Spleen (tissue), 7 donors: ENCODE measurements around the gene RDX.

Experiments
- POLR2A ChIP-seq, 3 donors: fragments of 450-650 bp; IDR thresholded peaks; one replicate each; pipeline ENCODE4 v1.5.1; 2017; ENCODE audit warnings: antibody characterized with exemption in 3 of 3, mild to moderate bottlenecking in 1 of 3
- POLR2AphosphoS5 ChIP-seq, 3 donors: sonication (generic); formaldehyde crosslinking; IDR thresholded peaks; one replicate each; pipeline ENCODE4 v1.5.1; 2017; ENCODE audit warnings: antibody characterized with exemption in 3 of 3
- TF ChIP-seq, protein P1 (sequence below), 11 experiments: fragments of 200-600 bp in 7 of 11; fragments of 450-650 bp in 4 of 11; sonication (generic) in 4 of 11; IDR thresholded peaks in 8 of 11; conservative IDR thresholded peaks in 3 of 11; 1 replicate in 7 of 11; 2 replicates in 4 of 11; pipeline versions ENCODE4 v1.4.0 to v1.8.0; 2016 to 2021; ENCODE audit warnings: antibody characterized with exemption in 11 of 11, inconsistent platforms in 4 of 11, mild to moderate bottlenecking in 1 of 11
- donor health status: DM: no; HTN: no; CAD: no; lungs with moderate emphysema.
- donor health status: DM: no; HTN: no; CAD: no.
- donor health status: DM: no; HTN: no; CAD: no.

DNA sequence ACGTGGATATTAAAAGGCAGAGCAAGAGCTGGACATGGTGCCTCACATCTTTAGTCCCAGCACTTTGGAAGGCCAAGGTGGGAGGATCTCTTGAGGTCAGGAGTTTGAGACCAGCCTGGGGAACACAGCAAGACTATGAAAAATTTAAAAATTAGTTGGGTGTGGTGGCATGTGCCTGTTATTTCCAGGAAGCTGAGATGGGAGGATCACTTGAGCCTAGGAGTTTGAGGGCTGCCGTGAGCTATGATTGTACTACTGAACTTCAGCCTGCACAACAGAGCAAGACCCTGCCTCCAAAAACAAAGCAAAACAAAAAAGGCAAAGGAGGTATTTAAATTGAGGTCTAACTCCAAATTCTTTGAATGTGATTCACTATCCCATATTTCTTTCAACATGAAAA is 23.5 kb downstream of the RDX start:
- TF ChIP-seq, protein P1, sequence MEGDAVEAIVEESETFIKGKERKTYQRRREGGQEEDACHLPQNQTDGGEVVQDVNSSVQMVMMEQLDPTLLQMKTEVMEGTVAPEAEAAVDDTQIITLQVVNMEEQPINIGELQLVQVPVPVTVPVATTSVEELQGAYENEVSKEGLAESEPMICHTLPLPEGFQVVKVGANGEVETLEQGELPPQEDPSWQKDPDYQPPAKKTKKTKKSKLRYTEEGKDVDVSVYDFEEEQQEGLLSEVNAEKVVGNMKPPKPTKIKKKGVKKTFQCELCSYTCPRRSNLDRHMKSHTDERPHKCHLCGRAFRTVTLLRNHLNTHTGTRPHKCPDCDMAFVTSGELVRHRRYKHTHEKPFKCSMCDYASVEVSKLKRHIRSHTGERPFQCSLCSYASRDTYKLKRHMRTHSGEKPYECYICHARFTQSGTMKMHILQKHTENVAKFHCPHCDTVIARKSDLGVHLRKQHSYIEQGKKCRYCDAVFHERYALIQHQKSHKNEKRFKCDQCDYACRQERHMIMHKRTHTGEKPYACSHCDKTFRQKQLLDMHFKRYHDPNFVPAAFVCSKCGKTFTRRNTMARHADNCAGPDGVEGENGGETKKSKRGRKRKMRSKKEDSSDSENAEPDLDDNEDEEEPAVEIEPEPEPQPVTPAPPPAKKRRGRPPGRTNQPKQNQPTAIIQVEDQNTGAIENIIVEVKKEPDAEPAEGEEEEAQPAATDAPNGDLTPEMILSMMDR (IDR thresholded peaks at IDR 0.05 in 8 of 11, conservative IDR thresholded peaks at IDR 0.05 in 3 of 11), result no peak
- no peak for TF ChIP-seq POLR2A (IDR thresholded peaks at IDR 0.05)
- TF ChIP-seq POLR2AphosphoS5 (IDR thresholded peaks at IDR 0.05), result no peak
